GM18873 (cell line): ENCODE data around the gene PLXNB2.

Experiments used
- ATAC-seq: cut with Tn5 transposase; IDR thresholded peaks from one replicate; pipeline ENCODE4 v1.9.1; 2021; ENCODE audit warnings: mild to moderate bottlenecking, moderate library complexity, moderate number of reproducible peaks; ENCODE audit not compliant: unreplicated experiment, low FRiP score

Gene PLXNB2

GRCh38 chr22:50242406-50242949, 65.0 kb downstream of the PLXNB2 start:
- ATAC-seq: no peak

DNA sequence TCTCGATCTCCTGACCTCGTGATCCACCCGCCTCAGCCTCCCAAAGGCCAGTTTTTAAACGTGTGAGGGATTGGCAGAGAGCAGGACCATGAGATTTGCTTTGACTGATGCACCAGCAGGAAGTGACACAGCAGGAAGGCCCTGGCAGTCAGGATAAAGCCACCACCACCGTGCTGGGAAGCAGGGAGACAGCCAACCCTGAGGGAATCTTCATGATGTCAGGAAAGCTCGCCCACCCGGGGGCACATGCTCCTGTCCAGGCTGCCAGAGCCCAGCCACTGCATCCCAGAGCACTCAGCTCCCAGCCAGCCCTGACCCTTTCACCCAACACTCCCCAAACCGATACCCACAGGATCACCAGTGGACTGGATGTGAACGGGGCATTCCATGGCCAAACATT, 68.7 kb downstream of the PLXNB2 start:
- no peak for ATAC-seq

GRCh38 chr22:50236731-50237409, 70.6 kb downstream of the PLXNB2 start:
- no peak for ATAC-seq

- no peak for ATAC-seq
Observed at GRCh38 chr22:50233223-50233622, 74.2 kb downstream of the PLXNB2 start.

DNA sequence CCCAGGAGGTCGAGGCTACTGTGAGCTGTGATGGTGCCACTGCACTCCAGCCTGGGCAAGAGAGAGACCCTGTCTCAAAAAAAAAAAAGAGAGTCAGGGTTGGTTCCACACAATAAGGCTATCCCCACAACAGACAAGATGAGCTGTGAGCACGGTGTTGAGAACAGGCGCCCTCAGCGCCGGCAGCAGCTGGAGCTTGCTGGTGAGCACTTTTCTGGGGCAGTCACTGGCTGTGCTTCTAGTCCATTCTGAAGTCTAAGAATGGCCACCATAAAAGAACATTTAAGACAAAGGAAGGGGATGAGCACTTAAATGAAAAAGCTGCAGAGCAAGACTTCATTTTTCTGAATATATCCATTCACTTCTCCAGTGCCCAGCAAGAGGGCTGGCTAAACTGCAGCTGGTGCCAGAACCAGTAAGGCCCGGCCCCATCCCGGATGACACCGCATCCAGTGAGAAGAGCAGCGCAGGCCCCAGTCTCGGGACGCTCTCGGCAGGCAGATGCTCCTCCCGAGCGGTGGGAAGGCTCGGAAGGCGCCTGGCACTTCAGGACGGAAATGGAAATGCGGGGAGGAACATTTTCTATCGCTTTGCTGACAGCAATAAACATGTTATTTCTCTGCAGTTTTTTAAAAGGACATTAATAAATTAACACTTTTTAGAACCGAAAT, 74.8 kb downstream of the PLXNB2 start:
- no peak for ATAC-seq

DNA sequence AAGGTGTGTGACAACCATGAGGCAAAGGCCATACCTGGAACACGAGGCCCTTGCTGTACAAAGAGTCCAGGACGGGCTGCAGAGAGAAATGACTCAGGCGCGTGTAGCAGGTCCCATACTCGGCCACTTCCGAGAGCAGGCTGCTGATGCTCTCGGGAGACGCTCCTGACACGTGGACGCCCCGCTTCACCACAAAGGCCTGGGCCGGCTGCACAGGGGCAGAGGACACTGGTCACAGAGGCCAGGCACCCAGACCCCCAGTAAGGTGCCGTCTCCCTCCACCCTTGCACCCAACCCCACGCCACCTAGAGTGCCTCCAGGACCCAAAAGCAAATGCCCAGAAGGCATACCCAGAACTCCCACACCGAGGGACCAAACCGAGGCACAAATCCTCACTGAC, 78.1 kb downstream of the PLXNB2 start:
- no peak for ATAC-seq

DNA sequence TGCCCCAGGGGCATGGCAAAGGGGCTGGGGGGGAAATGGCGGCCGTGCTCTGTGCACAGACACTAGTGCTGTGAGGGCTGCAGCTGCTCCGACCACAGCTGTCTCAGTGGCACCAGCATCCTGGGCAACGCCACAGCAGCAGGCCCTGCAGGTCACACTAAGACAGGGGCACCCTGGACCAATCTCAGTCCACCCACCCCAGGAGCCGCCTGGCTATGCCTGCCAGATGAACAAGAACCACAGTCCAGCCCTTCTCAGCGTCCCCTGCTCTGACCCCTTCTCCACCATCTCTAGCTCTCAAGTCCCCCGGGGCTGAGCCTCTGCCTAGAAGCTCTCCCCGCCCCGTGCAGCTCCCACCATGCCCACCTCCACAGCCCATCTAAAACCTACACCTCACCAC, 79.1 kb downstream of the PLXNB2 start:
- ATAC-seq: no peak

DNA sequence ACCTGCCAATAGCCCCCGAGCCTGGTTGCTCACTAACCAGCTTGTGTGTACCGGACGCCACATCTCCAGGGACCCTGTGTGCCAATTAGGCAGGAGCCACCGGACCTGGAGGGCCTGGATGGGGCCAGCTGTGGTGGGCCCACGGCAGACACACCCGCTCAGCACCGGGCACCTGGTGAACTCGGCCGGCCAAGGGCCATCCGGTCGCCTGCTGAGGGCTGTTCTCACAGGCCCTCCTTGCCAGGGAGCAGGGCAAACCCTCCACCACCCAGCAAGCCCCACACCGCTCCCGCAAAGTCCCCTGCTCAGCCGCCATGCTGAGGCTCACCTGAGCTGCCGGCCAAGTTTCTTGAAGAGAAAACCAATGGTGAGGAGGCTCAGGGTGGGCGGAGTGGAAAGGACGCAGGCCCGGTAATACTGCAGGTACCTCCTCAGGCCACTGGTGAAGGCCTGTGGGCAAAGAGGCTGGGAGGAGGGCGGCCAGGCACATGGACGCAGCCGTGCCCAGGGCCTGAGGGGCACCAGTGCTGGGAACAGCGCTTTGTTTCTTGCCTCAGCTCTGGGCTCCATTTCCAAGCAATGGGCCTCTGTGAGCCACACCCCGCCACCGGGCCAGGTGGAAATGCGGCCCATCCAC, 79.7 kb downstream of the PLXNB2 start:
- no peak for ATAC-seq

DNA sequence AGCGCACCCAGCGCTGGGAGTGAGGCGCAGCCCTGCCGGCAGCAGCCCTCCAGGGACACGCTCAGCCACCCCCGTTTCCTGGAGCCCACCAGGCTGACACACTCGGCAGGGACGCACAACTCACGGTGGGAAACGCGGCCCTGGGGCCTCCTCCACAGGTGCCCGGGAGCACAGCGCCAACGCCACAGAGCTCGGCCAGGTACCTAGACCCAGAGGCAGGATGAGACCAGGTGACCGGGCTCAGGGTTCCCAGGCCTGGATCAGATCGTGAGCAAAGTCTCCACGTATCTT, 80.6 kb downstream of the PLXNB2 start:
- no peak for ATAC-seq

GRCh38 chr22:50226063-50226874, 81.2 kb downstream of the PLXNB2 start:
- ATAC-seq: no peak

DNA sequence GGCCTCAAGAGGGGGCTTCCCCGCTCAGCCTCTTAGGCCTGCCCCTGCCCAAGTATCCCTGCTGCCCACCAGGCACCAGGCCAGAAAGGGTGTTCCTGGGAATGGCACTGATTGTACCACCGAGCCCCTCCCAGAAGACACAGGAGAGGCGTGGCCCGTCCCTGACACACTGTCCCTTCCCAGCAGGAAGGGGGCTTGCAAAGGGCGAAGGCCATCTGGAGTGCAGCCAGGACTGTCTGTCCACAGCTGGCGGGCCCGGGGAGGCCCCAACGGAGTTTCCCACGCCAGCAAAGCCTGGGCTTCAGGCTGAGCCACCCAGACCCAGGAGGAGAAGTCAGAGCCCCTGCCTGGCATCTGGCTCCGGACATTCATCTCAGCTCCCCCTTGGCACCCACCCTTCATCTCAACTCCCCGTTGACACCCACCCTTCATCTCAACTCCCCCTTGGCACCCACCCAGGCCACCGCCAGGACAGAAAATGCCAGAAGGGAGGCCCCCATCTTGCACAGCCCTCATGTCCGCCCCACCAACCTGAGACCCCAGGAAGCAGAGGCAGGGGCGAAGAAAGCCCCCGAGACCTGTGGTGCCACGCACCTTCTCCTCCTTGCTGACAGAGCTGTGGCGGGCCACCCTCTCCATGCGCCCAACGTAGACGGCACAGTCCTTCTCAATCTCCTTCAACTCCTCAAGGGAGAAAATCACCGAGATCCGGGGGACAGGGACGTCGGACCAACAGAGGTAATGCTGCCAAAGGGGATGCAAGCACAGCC, 82.1 kb downstream of the PLXNB2 start:
- ATAC-seq: no peak
